ENCODE data around the gene ORAI1.
"Not testable (repeated sequence)": the region's sequence is repeated elsewhere in the genome, so short reads cannot be mapped to it uniquely, and the experiment has no call there.

The ORAI1 gene

GRCh38 chr12:121649322-121649721, 23.0 kb downstream of the ORAI1 start:
- DNase-seq (ENCODE audit: low read depth): no peak

- DNase-seq (ENCODE audit: low read depth): no peak
These were observed 23.6 kb downstream of the ORAI1 start for GRCh38 chr12:121649819-121650353.

- no peak for DNase-seq (ENCODE audit: low read depth)
These were observed 25.0 kb downstream of the ORAI1 start for GRCh38 chr12:121651320-121651719.

- DNase-seq (ENCODE audit: low read depth): no peak
These were observed 26.6 kb downstream of the ORAI1 start for GRCh38 chr12:121652767-121653497.

GRCh38 chr12:121653999-121654398, 27.7 kb downstream of the ORAI1 start:
- no peak for DNase-seq (ENCODE audit: low read depth)

GRCh38 chr12:121656122-121656521, 29.8 kb downstream of the ORAI1 start:
- DNase-seq (ENCODE audit: low read depth): no peak

- DNase-seq (ENCODE audit: low read depth): peak; percentile 62
These were observed 31.1 kb downstream of the ORAI1 start for GRCh38 chr12:121657305-121658008.

GRCh38 chr12:121661353-121662105, 35.2 kb downstream of the ORAI1 start:
- not testable (repeated sequence) for DNase-seq (ENCODE audit: low read depth)

- no peak for DNase-seq (ENCODE audit: low read depth)
These were observed 37.2 kb downstream of the ORAI1 start for GRCh38 chr12:121663610-121663929.

- DNase-seq (ENCODE audit: low read depth): peak; percentile 12
These were observed 40.5 kb downstream of the ORAI1 start for GRCh38 chr12:121666829-121667228.

- peak; percentile 25 for DNase-seq (ENCODE audit: low read depth)
These were observed 42.6 kb downstream of the ORAI1 start for GRCh38 chr12:121668750-121669520.

- DNase-seq (ENCODE audit: low read depth): no peak
These were observed 43.2 kb downstream of the ORAI1 start, which contains the start of gene MORN3 for GRCh38 chr12:121669521-121669900. Gene MORN3, minus strand, starts transcription at chr12:121669654. Its CDS starts 171 bp downstream, at chr12:121669483.

- DNase-seq (ENCODE audit: low read depth): no peak
These were observed 46.7 kb downstream of the ORAI1 start for GRCh38 chr12:121673013-121673511.

GRCh38 chr12:121676190-121676589, 49.9 kb downstream of the ORAI1 start:
- no peak for DNase-seq (ENCODE audit: low read depth)

- no peak for DNase-seq (ENCODE audit: low read depth)
These were observed 52.0 kb downstream of the ORAI1 start for GRCh38 chr12:121678305-121678704.

GRCh38 chr12:121678716-121679300, 52.5 kb downstream of the ORAI1 start:
- DNase-seq (ENCODE audit: low read depth): no peak

- DNase-seq (ENCODE audit: low read depth): not testable (repeated sequence)
These were observed 53.4 kb downstream of the ORAI1 start for GRCh38 chr12:121679661-121680197.

- DNase-seq (ENCODE audit: low read depth): no peak
These were observed 62.6 kb downstream of the ORAI1 start for GRCh38 chr12:121688966-121689365.

GRCh38 chr12:121689430-121689829, 63.1 kb downstream of the ORAI1 start:
- no peak for DNase-seq (ENCODE audit: low read depth)

Measured in amniotic epithelial cell (primary cell).